Measurements from ENCODE around the gene TMEM139. TPM values are rescaled to one million over a fixed set of nuclear protein-coding genes. Genes with fewer than 3 reads are reported as not detected.

TMEM139 gene
- total and polyA plus RNA-seq, 4 donors: 8.4 to 31.8 (median 19.5) TPM

- H3K9ac ChIP-seq (ENCODE audit: insufficient read depth in 1 of 2, low read length in 2 of 2): no peak overlapping the region
- peaks cover 0 to 6% (median 0%) of the 10 kb centered on the region in 3 donors for H3K27me3 ChIP-seq (ENCODE audit: control insufficient read depth in 3 of 3, insufficient read depth in 3 of 3, low read length in 2 of 3)
- H3K4me1 ChIP-seq (ENCODE audit: control insufficient read depth in 5 of 5, insufficient read depth in 5 of 5, low read length in 5 of 5): no peaks in the 10 kb centered on the region
- DNase-seq: no peak
- no peak for ATAC-seq (ENCODE audit: insufficient read depth, low FRiP score)
- TF ChIP-seq CTCF (IDR thresholded peaks at IDR 0.05; ENCODE audit: control extremely low read depth, extremely low read depth): no peak
- H3K4me3 ChIP-seq: no peak overlapping the region
- no peaks in the 10 kb centered on the region for H3K36me3 ChIP-seq (ENCODE audit: control insufficient read depth in 4 of 4, insufficient read depth in 4 of 4, low read length in 4 of 4)
- H3K27ac ChIP-seq (ENCODE audit: low read depth in 1 of 2, low read length in 1 of 2): no peak overlapping the region
- peaks cover 0 to 3% (median 0%) of the 10 kb centered on the region in 4 donors for H3K9me3 ChIP-seq (ENCODE audit: control insufficient read depth in 4 of 4, insufficient read depth in 3 of 4, low read length in 3 of 4)
- 82 to 84% methylated on average over 3 of the region's 3 CpGs for WGBS, 2 donors
Observed at GRCh38 chr7:143337216-143337615, 52.5 kb downstream of the TMEM139 start.

Small RNA genes lying within 50 kb of the gene (small RNA-seq; reads per million reads assigned to genes)
- gene RN7SL481P (ENCODE audit: low replicate concordance) (not detected), gene RN7SL535P (ENCODE audit: low replicate concordance) (not detected)

Other genes with a start within 250 kb of the TMEM139 start
- not detected for gene OR6V1, start 232.6 kb upstream of the TMEM139 start, total RNA-seq
- not detected for gene OR6V1, start 232.6 kb upstream of the TMEM139 start, polyA plus RNA-seq
- 10 to 100 TPM in 1 of 2 donors, 1 to 10 TPM in 1; 1.5 to 37.1 TPM for gene PIP, start 152.9 kb upstream of the TMEM139 start, total RNA-seq
- 10 to 100 TPM; 35.3 to 43.4 TPM for gene PIP, start 152.9 kb upstream of the TMEM139 start, polyA plus RNA-seq
- not detected for gene TAS2R39, start 101.5 kb upstream of the TMEM139 start, total RNA-seq
- gene TAS2R39, start 101.5 kb upstream of the TMEM139 start, polyA plus RNA-seq: not detected
- gene TAS2R40, start 62.9 kb upstream of the TMEM139 start, total RNA-seq: not detected
- under 1 TPM in 1 of 2 donors, not detected in 1; 0.07 TPM for gene TAS2R40, start 62.9 kb upstream of the TMEM139 start, polyA plus RNA-seq
- gene GSTK1, start 21.5 kb upstream of the TMEM139 start, total RNA-seq: 100 to 1,000 TPM; 110 to 130 TPM
- gene GSTK1, start 21.5 kb upstream of the TMEM139 start, polyA plus RNA-seq: 100 to 1,000 TPM; 119 TPM
- gene CASP2, start 3.4 kb downstream of the TMEM139 start, total RNA-seq: 10 to 100 TPM; 37.4 to 40.0 TPM
- gene CASP2, start 3.4 kb downstream of the TMEM139 start, polyA plus RNA-seq: 1 to 10 TPM; 7.7 to 9.3 TPM
- under 1 TPM in 1 of 2 donors, not detected in 1; 0.18 TPM for gene CLCN1, start 31.2 kb downstream of the TMEM139 start, total RNA-seq
- under 1 TPM in 1 of 2 donors, not detected in 1; 0.06 TPM for gene CLCN1, start 31.2 kb downstream of the TMEM139 start, polyA plus RNA-seq
- 1 to 10 TPM in 1 of 2 donors, under 1 TPM in 1; 0.80 to 1.1 TPM for gene FAM131B, start 77.8 kb downstream of the TMEM139 start, total RNA-seq
- gene FAM131B, start 77.8 kb downstream of the TMEM139 start, polyA plus RNA-seq: under 1 TPM; 0.18 to 0.29 TPM
- 100 to 1,000 TPM; 100 to 310 TPM for gene ZYX, start 96.4 kb downstream of the TMEM139 start, total RNA-seq
- gene ZYX, start 96.4 kb downstream of the TMEM139 start, polyA plus RNA-seq: 100 to 1,000 TPM in 1 of 2 donors, 10 to 100 TPM in 1; 98.9 to 266 TPM
- 10 to 100 TPM in 1 of 2 donors, 1 to 10 TPM in 1; 6.1 to 13.3 TPM for gene EPHA1, start 123.9 kb downstream of the TMEM139 start, total RNA-seq
- 1 to 10 TPM; 4.2 to 5.7 TPM for gene EPHA1, start 123.9 kb downstream of the TMEM139 start, polyA plus RNA-seq
- 1 to 10 TPM in 1 of 2 donors, not detected in 1; 1.0 TPM for gene TAS2R60, start 158.5 kb downstream of the TMEM139 start, total RNA-seq
- gene TAS2R60, start 158.5 kb downstream of the TMEM139 start, polyA plus RNA-seq: under 1 TPM in 1 of 2 donors, not detected in 1; 0.05 TPM
- under 1 TPM in 1 of 2 donors, not detected in 1; 0.77 TPM for gene TAS2R41, start 192.9 kb downstream of the TMEM139 start, total RNA-seq
- gene TAS2R41, start 192.9 kb downstream of the TMEM139 start, polyA plus RNA-seq: not detected